ENCODE measurements around the gene TMEM128. TPM values are rescaled to one million over a fixed set of nuclear protein-coding genes. Genes with fewer than 3 reads are reported as not detected.
"Not testable (repeated sequence)": the region's sequence is repeated elsewhere in the genome, so short reads cannot be mapped to it uniquely, and the experiment has no call there.

TMEM128 gene
- total RNA-seq, 2 experiments from 2014 or later: 13.9 to 20.6 TPM

DNA sequence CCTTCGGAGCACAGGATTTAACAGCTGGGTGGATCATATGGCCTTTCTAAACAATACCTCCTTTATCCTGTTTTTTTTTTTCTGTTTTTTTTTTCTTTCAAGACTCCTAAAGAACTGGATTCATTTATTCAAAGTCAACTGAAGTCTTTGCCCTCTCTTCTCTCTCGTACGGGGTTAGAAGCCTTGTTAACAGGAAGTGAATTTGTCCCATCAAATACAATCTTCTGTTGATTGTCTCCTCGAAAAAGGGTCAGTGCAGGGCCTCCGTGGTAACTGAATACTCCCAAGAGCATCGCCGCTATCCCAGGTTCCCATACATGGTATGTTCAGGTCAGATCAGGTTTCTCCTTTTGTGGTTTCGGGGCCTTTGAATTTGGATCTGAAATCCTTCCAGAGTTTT is 1.8 kb upstream of the TMEM128 start:
- no peak overlapping the region for H3K4me3 ChIP-seq (ENCODE audit: low read depth, low read length, poor library complexity, severe bottlenecking)
- ChIA-PET CTCF (ENCODE audit: unreplicated experiment) (interaction anchor here (0.9 to 1.3 kb wide), 2 partner anchors 10 to 89 kb away, joined by 3 read pairs; no protein-coding TSS in a partner anchor), POLR2A (interaction anchor here (2.6 kb wide), 1 partner anchor 93 kb away, joined by 10 read pairs; no protein-coding TSS in a partner anchor)
- no peak overlapping the region for H3K4me2 ChIP-seq (ENCODE audit: low read length)
- H4K20me1 ChIP-seq (ENCODE audit: insufficient read depth, low read length): no peaks in the 10 kb centered on the region
- BruUV-seq (replicated peaks): no TSS peak
- no peaks in the 10 kb centered on the region for H3K9me2 ChIP-seq (ENCODE audit: insufficient read depth, low read length)
- TF ChIP-seq EZH2phosphoT487 (IDR thresholded peaks at IDR 0.05; ENCODE audit: borderline replicate concordance, low read depth, low read length): no peak
- TF ChIP-seq, protein P1, sequence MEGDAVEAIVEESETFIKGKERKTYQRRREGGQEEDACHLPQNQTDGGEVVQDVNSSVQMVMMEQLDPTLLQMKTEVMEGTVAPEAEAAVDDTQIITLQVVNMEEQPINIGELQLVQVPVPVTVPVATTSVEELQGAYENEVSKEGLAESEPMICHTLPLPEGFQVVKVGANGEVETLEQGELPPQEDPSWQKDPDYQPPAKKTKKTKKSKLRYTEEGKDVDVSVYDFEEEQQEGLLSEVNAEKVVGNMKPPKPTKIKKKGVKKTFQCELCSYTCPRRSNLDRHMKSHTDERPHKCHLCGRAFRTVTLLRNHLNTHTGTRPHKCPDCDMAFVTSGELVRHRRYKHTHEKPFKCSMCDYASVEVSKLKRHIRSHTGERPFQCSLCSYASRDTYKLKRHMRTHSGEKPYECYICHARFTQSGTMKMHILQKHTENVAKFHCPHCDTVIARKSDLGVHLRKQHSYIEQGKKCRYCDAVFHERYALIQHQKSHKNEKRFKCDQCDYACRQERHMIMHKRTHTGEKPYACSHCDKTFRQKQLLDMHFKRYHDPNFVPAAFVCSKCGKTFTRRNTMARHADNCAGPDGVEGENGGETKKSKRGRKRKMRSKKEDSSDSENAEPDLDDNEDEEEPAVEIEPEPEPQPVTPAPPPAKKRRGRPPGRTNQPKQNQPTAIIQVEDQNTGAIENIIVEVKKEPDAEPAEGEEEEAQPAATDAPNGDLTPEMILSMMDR (conservative IDR thresholded peaks at IDR 0.05; ENCODE audit: low read length): no peak
- H3K27ac ChIP-seq (ENCODE audit: low read depth, low read length, poor library complexity, severe bottlenecking): no peak overlapping the region
- H3K36me3 ChIP-seq (ENCODE audit: insufficient read depth, low read length): peaks cover 7% of the 10 kb centered on the region; the same call in 1 of the 2 replicates
- intact Hi-C loops (cut with micrococcal nuclease; ENCODE audit: unreplicated experiment): loop anchor here (10.0 kb wide), 1 partner anchor 295 kb away; the partner anchor contains the start of gene STX18
- H2AFZ ChIP-seq (ENCODE audit: low read length): no peak overlapping the region
- no peaks in the 10 kb centered on the region for H3K9me3 ChIP-seq (ENCODE audit: low read length)
- peaks cover 13% of the 10 kb centered on the region for H3K4me1 ChIP-seq (ENCODE audit: insufficient read depth, low read length, poor library complexity, severe bottlenecking)
- peaks cover 7% of the 10 kb centered on the region; the same call in 1 of the 2 replicates for H3K79me2 ChIP-seq (ENCODE audit: insufficient read depth, low read depth, low read length)
- no peak for DNase-seq (ENCODE audit: low spot score)

DNA sequence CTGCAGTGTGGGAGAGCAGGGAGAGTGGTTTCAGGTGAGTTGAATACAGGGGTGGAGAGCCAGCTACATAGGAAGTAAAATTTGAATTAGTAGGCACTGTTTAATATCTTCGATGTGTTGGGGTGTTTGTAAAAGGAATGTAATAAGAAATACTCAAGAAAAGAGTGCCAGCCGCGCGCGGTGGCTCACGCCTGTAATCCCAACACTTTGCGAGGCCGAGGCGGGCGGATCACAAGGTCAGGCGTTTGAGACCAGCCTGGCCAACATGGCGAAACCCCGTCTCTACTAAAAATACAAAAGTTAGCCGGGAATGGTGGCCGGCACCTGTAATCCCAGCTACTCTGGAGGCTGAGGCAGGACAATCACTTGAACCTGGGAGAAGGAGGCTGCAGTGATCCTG is 1.3 kb upstream of the TMEM128 start:
- not testable (repeated sequence) for H3K27ac ChIP-seq (ENCODE audit: low read depth, low read length, poor library complexity, severe bottlenecking)
- CTCF ChIA-PET (ENCODE audit: unreplicated experiment): interaction anchor here (0.9 to 1.3 kb wide), 2 partner anchors 10 to 90 kb away, joined by 3 read pairs; no protein-coding TSS in a partner anchor

DNA sequence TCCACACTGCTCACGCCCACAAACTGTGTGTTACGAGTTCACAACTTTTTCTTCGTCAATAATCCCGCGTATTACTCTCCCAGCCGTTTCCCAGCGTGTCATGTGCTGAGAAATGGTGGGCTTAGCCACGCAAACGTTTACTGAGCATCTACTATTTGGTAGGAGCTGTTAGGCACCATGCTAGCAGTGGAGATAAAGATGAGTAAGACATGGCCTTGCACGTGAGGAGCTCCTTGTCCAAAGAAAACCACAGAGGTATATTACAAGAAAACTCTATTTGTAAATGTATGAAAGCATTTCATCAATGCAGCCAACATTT is 821 bp upstream of the TMEM128 start:
- Histone ChIP-seq H3K79me2 (ENCODE audit: insufficient read depth, low read depth, low read length) (peaks cover 7% of the 10 kb centered on the region; the same call in 1 of the 2 replicates), H2AFZ (ENCODE audit: low read length) (peak overlapping the region; percentile 94), H3K36me3 (ENCODE audit: insufficient read depth, low read length) (peaks cover 13% of the 10 kb centered on the region; the same call in 1 of the 2 replicates), H3K4me2 (ENCODE audit: low read length) (peak overlapping the region; percentile 78), H3K27ac (ENCODE audit: low read depth, low read length, poor library complexity, severe bottlenecking) (no peak overlapping the region), H3K9me2 (ENCODE audit: insufficient read depth, low read length) (no peaks in the 10 kb centered on the region), H3K9me3 (ENCODE audit: low read length) (no peaks in the 10 kb centered on the region), H3K4me1 (ENCODE audit: insufficient read depth, low read length, poor library complexity, severe bottlenecking) (peaks cover 13% of the 10 kb centered on the region), H3K4me3 (ENCODE audit: low read depth, low read length, poor library complexity, severe bottlenecking) (peak overlapping the region; percentile 95), H4K20me1 (ENCODE audit: insufficient read depth, low read length) (no peaks in the 10 kb centered on the region)
- ChIA-PET CTCF (ENCODE audit: unreplicated experiment) (interaction anchor here (0.9 to 1.3 kb wide), 2 partner anchors 11 to 90 kb away, joined by 3 read pairs; no protein-coding TSS in a partner anchor), POLR2A (interaction anchor here (0.9 to 3.2 kb wide), 6 partner anchors 10 to 97 kb away, joined by 3 to 10 read pairs (median 4); no protein-coding TSS in a partner anchor)
- intact Hi-C loops (cut with micrococcal nuclease; ENCODE audit: unreplicated experiment): no loop called here
- no TSS peak for BruUV-seq (replicated peaks)
- DNase-seq (ENCODE audit: low spot score): no peak
- TF ChIP-seq EZH2phosphoT487 (IDR thresholded peaks at IDR 0.05; ENCODE audit: borderline replicate concordance, low read depth, low read length): no peak
- TF ChIP-seq, protein P1 (conservative IDR thresholded peaks at IDR 0.05; ENCODE audit: low read length): no peak

More for the DNA sequence above, 1.3 kb upstream of the TMEM128 start:
- H3K4me2 ChIP-seq (ENCODE audit: low read length): peak overlapping the region; percentile 78
- POLR2A ChIA-PET: interaction anchor here (0.9 to 3.2 kb wide), 4 partner anchors 24 to 96 kb away, joined by 3 to 10 read pairs (median 6); no protein-coding TSS in a partner anchor
- H3K9me3 ChIP-seq (ENCODE audit: low read length); H2AFZ ChIP-seq (ENCODE audit: low read length); intact Hi-C loops (cut with micrococcal nuclease; ENCODE audit: unreplicated experiment); H3K79me2 ChIP-seq (ENCODE audit: insufficient read depth, low read depth, low read length); H4K20me1 ChIP-seq (ENCODE audit: insufficient read depth, low read length); H3K9me2 ChIP-seq (ENCODE audit: insufficient read depth, low read length); H3K4me3 ChIP-seq (ENCODE audit: low read depth, low read length, poor library complexity, severe bottlenecking); DNase-seq (ENCODE audit: low spot score); BruUV-seq (replicated peaks): not testable (repeated sequence)
- H3K4me1 ChIP-seq (ENCODE audit: insufficient read depth, low read length, poor library complexity, severe bottlenecking): peaks cover 13% of the 10 kb centered on the region
- peaks cover 10% of the 10 kb centered on the region; the same call in 1 of the 2 replicates for H3K36me3 ChIP-seq (ENCODE audit: insufficient read depth, low read length)

Measured in OCI-LY7 (cell line).